Type B pancreatic cell (in vitro differentiated cells): ENCODE results near the gene CCR9. TPM values are rescaled to one million over a fixed set of nuclear protein-coding genes. Genes with fewer than 3 reads are reported as not detected.
A peak's percentile ranks its signal among the peaks of the same experiment; 100 is the strongest.

Experiments used
- DNase-seq: peaks from one replicate; pipeline ENCODE4 v3.0.0; 2021; ENCODE audit warnings: mixed read lengths; ENCODE audit not compliant: unreplicated experiment; ENCODE audit errors: extremely low spot score
- H3K27ac Mint-ChIP-seq: 2 replicates; pipeline ENCODE4 v1.8.0; 2021; ENCODE audit warnings: mild to moderate bottlenecking, mixed read lengths
- H3K27me3 Mint-ChIP-seq: 2 replicates; pipeline ENCODE4 v1.8.0; 2021; ENCODE audit warnings: mixed read lengths
- H3K36me3 Mint-ChIP-seq: 2 replicates; pipeline ENCODE4 v1.8.0; 2021; ENCODE audit warnings: mixed read lengths
- H3K4me1 Mint-ChIP-seq: one replicate; pipeline ENCODE4 v1.8.0; 2021; ENCODE audit warnings: mixed read lengths; ENCODE audit not compliant: unreplicated experiment
- H3K4me3 Mint-ChIP-seq: 2 replicates; pipeline ENCODE4 v1.8.0; 2021; ENCODE audit warnings: mild to moderate bottlenecking, mixed read lengths
- H3K9me3 Mint-ChIP-seq: 2 replicates; pipeline ENCODE4 v1.8.0; 2021; ENCODE audit warnings: mixed read lengths
- total RNA-seq: library from RNA; stranded (reverse); gene quantifications from 2 replicates; pipeline ENCODE4 v1.2.1, GENCODE V29; 2021; ENCODE audit warnings: low replicate concordance
- TF ChIP-seq, protein P1 (sequence below): fragments of 200-600 bp; sonication (generic); conservative IDR thresholded peaks from 2 replicates; pipeline ENCODE4 v1.5.0; 2021; ENCODE audit warnings: antibody characterized with exemption, mild to moderate bottlenecking

CCR9 gene
- total RNA-seq, 1 donor from 2014 or later: not detected

DNA sequence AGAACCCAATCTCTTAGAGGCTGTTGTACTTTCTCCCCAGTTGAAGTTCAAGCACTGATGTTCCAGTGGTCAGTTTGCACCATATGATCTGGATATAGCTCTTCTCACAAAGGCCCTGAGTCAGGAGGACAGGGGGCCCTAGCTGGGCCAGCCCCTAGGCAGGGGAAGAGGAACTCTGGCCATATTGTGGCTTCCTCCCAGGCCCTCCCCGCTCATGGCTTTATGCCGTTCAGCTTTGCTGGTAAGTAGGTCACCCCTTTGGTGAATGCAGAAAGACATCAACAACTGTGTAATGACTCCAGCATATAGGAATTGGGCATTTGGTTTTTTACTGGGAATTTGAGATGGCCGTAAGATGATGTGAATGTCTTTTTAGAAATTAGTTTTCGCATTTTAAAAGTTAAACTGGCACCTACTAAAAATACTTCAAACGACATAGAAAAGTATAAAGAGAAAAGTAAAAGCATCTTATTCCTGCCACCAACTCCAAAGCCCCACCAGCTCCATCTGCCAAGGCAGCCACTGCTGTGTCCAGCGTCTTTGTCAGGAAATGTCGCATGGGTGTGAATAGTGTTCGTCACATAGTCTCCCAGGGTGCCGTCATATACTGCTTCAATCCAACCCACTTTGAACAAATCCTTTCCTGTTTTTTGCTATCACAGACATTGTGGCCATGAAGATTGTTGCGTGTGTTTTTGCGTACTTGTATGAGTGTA lies 25.3 kb downstream of the CCR9 start:
- H3K4me1 Mint-ChIP-seq: peaks cover 17% of the 10 kb centered on the region
- H3K9me3 Mint-ChIP-seq: no peaks in the 10 kb centered on the region
- DNase-seq: no peak
- no peaks in the 10 kb centered on the region for H3K36me3 Mint-ChIP-seq
- no peaks in the 10 kb centered on the region for H3K27me3 Mint-ChIP-seq
- H3K27ac Mint-ChIP-seq: no peak overlapping the region
- no peak overlapping the region for H3K4me3 Mint-ChIP-seq
- TF ChIP-seq, protein P1, sequence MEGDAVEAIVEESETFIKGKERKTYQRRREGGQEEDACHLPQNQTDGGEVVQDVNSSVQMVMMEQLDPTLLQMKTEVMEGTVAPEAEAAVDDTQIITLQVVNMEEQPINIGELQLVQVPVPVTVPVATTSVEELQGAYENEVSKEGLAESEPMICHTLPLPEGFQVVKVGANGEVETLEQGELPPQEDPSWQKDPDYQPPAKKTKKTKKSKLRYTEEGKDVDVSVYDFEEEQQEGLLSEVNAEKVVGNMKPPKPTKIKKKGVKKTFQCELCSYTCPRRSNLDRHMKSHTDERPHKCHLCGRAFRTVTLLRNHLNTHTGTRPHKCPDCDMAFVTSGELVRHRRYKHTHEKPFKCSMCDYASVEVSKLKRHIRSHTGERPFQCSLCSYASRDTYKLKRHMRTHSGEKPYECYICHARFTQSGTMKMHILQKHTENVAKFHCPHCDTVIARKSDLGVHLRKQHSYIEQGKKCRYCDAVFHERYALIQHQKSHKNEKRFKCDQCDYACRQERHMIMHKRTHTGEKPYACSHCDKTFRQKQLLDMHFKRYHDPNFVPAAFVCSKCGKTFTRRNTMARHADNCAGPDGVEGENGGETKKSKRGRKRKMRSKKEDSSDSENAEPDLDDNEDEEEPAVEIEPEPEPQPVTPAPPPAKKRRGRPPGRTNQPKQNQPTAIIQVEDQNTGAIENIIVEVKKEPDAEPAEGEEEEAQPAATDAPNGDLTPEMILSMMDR: no peak

DNA sequence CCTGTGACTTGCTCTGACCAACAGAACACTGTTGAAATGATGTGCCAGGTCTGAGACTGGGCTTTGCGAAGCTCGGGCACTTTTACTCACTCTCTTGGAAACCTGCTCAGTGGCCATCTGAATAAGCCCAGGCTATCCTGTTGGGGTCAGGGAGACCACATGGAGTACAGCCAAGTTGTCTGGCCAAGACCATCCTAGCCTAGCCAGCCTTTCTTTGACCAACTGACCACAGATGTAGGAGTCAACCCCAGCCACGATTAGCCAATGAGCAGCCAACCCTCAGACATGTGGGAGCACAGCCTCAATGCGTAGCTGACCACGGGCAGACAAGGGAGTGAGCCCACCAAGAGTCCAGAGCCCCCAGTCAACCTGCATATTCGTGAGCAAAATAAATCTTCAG lies 26.1 kb downstream of the CCR9 start:
- H3K36me3 Mint-ChIP-seq: no peaks in the 10 kb centered on the region
- no peak overlapping the region for H3K4me3 Mint-ChIP-seq
- TF ChIP-seq, protein P1: no peak
- DNase-seq: no peak
- H3K4me1 Mint-ChIP-seq: peaks cover 21% of the 10 kb centered on the region
- no peak overlapping the region for H3K27ac Mint-ChIP-seq
- H3K9me3 Mint-ChIP-seq: no peaks in the 10 kb centered on the region
- no peaks in the 10 kb centered on the region for H3K27me3 Mint-ChIP-seq

DNA sequence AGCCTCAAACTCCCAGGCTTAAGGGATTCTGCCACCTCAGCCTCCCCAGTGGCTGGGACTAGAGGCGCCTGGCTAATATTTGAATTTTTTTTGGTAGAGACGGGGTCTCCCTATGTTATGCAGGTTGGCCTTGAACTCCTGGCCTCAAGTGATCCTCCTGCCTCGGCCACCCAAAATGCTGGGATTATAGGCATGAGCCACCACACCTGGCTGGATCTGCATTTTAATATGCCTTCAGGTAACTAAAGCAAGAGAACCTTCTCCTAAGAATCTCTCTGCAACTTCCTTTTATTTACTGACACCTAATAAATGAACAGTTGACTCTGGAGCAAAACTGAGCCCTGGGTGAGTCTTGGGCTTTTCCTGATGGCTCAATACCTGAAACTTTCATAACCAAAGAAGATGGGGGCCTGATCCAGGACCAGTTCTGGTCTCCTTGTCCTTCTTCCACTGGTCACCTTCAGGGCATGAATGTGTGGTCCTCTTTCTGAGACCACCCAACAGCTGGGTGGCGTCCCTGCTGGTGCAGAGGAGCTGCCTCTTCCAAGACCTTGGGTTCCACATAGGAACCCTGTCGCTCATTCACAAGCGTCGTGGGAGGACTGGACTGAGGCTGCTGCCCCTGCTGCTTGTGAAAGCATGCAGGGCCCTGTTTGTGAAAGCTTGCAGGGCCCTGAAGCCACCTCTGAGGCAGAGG lies 28.2 kb downstream of the CCR9 start:
- no peak for DNase-seq
- H3K4me3 Mint-ChIP-seq: no peak overlapping the region
- H3K27ac Mint-ChIP-seq: no peak overlapping the region
- TF ChIP-seq, protein P1: no peak
- peaks cover 3% of the 10 kb centered on the region for H3K36me3 Mint-ChIP-seq
- H3K9me3 Mint-ChIP-seq: no peaks in the 10 kb centered on the region
- H3K27me3 Mint-ChIP-seq: no peaks in the 10 kb centered on the region
- H3K4me1 Mint-ChIP-seq: peaks cover 21% of the 10 kb centered on the region

DNA sequence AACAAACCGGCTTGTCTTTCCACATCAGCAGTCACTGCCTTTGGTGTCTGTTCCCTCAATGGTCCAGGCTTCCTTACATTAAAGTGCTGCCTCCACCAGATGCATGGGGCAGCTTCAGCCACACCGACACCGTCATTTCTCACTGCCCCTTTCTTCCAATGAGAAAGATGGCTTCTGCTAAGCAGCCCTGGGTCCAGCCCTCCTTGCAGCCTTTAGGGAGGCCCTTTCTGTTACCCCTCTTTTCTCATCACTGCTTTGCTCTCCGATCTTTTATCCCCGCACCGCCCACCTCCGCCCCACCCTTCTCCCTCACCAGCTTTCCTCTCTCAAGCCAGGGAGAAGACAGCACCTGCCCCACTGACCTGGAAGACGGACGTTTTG lies 28.7 kb downstream of the CCR9 start:
- no peaks in the 10 kb centered on the region for H3K9me3 Mint-ChIP-seq
- no peak overlapping the region for H3K27ac Mint-ChIP-seq
- DNase-seq: no peak
- peaks cover 21% of the 10 kb centered on the region for H3K4me1 Mint-ChIP-seq
- TF ChIP-seq, protein P1: no peak
- peaks cover 3% of the 10 kb centered on the region for H3K36me3 Mint-ChIP-seq
- peak overlapping the region; percentile 11 for H3K4me3 Mint-ChIP-seq
- H3K27me3 Mint-ChIP-seq: no peaks in the 10 kb centered on the region

DNA sequence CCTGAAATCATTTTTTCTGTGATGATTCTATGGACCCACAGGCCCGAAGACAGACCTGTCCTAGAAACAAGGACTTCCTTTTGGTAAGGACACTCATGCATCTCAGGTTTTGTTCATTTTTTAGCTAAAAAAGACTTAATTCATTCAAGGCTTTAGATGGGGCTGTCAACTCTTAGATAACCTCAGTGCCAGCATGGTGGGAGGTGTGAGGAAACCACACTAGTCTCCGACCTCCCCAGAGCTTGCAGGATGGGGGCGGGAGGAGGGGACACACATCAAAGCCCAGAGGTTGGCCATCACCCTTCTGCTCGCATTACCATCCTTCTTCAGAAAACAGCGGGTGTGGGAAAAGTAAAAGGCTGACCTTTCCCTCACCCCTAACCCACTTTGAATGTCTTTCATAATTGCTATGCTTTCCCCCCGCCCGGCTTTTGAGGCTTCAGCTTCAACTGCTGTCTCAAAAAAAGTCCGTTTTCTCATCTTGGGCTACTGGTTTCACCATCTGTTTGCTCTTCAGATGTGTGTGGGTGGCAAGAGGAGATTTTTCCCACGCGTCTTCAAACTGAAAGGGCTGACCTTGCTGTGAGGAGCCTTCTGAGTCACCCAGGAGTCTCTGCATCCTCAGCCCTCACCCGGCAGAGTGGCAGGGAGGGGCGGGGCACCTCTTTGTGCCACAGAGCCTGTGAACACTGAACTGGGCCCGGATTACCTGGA lies 29.3 kb downstream of the CCR9 start:
- Mint-ChIP-seq H3K4me1 (peaks cover 21% of the 10 kb centered on the region), H3K36me3 (peaks cover 3% of the 10 kb centered on the region), H3K9me3 (no peaks in the 10 kb centered on the region), H3K4me3 (peak overlapping the region; percentile 17), H3K27me3 (no peaks in the 10 kb centered on the region), H3K27ac (peak overlapping the region; percentile 43)
- no peak for DNase-seq
- TF ChIP-seq, protein P1: no peak
